HG03571 (cell line): ENCODE results near the gene TARS2.

ENCODE experiments used
- ATAC-seq: cut with Tn5 transposase; IDR thresholded peaks from one replicate; pipeline ENCODE4 v1.9.1; 2021; ENCODE audit not compliant: unreplicated experiment

TARS2 gene

DNA sequence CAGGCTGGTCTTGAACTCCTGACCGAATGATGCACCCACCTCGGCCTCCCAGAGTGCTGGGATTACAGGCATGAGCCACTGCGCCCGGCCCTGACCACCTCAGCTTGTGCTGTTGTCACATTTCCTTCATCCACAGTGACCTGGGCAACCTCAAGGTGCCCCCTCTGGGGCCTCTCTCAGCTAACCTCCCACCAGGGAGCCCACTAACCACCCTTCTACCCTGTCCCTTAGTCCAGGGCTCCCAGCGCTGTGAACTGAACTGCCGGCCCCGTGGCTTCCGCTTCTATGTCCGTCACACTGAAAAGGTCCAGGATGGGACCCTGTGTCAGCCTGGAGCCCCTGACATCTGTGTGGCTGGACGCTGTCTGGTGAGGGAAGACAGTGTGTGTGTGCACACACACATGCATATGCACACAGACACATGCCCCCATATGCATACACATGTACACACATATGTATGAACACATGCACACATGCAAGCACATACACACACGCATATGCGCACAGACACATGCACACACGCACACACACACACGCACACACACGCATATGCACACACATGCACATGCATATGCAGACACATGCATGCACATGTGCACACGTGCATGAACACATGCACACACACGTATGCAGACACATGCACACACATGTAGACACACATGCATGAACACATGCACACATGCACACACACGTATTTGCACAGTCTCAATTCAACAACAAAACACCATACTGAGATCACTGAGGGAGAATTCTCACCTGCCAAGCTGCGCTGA lies 68.2 kb downstream of the TARS2 start:
- ATAC-seq, result no peak

- no peak for ATAC-seq
Measured at GRCh38 chr1:150555971-150556865, 69.0 kb downstream of the TARS2 start.

DNA sequence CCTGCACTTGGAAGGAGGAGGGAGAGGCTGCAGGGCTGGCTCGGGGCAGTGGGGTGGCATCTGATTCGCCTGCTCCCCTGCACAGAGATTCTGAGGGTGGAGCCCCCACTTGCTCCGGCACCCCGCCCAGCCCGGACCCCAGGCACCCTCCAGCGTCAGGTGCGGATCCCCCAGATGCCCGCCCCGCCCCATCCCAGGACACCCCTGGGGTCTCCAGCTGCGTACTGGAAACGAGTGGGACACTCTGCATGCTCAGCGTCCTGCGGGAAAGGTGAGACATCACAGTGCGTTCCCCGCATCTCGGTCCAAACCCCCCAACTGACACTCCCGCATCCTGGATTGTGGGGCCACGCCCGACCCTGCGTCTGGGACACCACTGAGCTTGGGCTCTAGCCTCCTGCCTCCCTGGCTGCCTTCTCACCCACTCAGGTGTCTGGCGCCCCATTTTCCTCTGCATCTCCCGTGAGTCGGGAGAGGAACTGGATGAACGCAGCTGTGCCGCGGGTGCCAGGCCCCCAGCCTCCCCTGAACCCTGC lies 69.9 kb downstream of the TARS2 start:
- no peak for ATAC-seq
